GM10266 (cell line): ENCODE data around the gene CCDC174.

ENCODE experiments used
- DNase-seq: peaks from one replicate; pipeline ENCODE4 v3.0.0; 2012; ENCODE audit errors: extremely low spot score
- TF ChIP-seq, protein P1 (sequence below): IDR thresholded peaks from 2 replicates; pipeline ENCODE4 v1.5.1; 2012; ENCODE audit warnings: mild to moderate bottlenecking, low read depth; ENCODE audit not compliant: control insufficient read depth, insufficient read depth; ENCODE audit errors: missing control alignments

CCDC174 gene

DNA sequence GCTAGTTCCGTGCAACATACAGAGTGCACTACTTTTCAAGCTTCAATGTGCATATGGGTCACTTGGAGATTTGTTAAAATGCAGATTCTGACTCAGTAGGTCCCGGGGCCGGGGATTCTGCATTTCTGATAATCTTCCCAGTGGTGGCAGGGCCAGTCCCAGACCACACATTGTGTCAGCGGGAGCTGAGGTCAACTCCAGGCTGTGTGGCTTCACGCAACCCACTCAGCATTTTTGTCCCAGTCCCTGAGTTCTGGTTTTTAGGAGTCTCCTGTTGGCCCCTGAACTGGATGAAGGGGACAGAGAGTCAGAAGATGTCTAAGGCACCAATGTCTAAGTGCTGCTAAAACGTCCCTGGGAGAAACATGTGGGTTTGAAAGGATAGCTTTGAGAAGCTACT, 26.1 kb upstream of the CCDC174 start:
- no peak for DNase-seq
- TF ChIP-seq, protein P1, sequence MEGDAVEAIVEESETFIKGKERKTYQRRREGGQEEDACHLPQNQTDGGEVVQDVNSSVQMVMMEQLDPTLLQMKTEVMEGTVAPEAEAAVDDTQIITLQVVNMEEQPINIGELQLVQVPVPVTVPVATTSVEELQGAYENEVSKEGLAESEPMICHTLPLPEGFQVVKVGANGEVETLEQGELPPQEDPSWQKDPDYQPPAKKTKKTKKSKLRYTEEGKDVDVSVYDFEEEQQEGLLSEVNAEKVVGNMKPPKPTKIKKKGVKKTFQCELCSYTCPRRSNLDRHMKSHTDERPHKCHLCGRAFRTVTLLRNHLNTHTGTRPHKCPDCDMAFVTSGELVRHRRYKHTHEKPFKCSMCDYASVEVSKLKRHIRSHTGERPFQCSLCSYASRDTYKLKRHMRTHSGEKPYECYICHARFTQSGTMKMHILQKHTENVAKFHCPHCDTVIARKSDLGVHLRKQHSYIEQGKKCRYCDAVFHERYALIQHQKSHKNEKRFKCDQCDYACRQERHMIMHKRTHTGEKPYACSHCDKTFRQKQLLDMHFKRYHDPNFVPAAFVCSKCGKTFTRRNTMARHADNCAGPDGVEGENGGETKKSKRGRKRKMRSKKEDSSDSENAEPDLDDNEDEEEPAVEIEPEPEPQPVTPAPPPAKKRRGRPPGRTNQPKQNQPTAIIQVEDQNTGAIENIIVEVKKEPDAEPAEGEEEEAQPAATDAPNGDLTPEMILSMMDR, result no peak

DNA sequence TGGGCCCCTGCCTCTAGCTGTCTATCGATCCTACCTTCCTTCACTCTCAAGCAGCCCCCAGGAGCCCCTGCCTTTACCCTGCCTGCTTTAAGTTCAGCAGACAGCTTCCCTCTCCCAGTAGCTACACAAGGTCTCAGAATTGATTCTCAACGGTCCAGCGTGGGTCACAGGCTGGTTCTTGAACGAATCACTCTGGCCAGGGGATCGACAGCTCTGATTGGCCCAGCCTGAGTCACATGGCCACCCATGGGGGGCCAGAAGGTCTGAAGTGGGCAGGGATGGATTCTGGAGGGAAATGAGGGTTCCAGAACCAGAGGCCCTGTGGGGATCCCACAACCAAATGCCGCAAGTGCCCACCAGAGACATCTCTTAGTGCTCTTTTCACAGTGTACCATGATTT, 23.7 kb upstream of the CCDC174 start:
- DNase-seq, result no peak
- TF ChIP-seq, protein P1, result no peak

DNA sequence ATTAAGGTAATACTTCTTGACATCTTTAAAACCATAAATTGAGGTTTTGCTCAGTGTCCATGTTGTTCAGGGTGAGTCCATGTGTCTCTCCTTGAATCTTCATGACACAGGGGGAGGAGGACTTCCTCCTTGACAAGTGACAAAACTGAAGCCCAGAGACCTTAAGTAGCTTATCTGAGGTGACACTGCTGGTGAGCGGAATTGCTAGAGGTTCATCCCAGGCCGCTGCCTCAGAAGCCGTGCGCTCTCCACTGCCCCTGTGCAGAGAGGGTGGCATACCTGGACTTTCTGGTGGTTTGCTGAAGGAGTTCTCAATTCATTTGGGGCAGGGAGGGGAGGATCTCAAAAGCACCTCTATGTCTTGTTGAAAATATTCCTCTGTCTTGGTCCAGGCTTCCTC, 23.2 kb upstream of the CCDC174 start:
- TF ChIP-seq, protein P1, result no peak
- DNase-seq, result no peak

DNA sequence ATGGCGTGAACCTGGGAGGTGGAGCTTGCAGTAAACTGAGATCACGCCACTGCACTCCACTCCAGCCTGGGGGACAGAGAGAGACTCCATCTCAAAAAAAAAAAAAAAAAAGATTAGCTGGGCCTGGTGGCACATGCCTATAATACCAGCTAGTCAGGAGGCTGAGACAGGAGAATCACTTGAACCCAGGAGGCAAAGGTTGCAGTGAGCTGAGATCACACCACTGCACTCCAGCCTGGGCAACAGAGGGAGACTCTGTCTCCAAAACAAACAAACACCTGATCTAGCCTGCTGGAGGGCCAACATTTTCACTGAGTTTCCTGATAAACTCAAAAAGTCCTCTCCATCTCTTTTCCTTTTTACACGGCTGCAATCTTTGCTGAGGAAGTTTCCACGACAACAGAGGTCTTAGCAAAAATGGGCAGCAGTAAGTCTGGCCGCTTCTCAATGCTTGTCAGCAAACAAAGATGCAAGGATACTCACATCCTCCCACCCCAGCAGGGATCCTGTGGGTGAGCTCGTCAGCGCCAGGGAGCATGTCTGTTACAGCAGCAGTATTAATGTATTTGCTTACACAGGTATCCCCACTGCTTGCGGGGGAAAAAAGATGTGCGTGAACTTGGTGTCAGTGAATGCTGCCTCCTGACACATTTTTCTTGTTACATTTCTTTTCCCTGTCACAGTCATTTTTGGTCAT, 21.0 kb upstream of the CCDC174 start:
- no peak for DNase-seq
- TF ChIP-seq, protein P1, result no peak

DNA sequence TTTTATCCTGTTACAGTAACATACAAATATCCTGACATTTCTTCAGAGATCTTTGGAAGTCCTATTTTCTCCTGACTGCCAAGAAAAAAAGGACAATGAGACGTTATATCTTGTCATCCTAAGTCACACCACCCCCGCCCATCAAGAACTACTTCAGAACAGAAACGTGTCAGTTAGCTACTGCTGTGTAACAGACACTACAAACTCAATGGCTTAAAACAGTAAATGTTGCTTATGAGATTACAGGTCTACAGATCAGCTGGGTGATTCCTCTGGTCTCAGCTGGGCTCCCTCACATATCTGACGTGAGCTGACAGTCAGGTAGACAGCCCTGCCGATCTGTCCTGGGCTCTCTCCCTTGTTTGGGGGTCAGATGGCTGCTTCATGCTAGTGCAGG, 20.5 kb upstream of the CCDC174 start:
- TF ChIP-seq, protein P1, result no peak
- DNase-seq, result no peak

DNA sequence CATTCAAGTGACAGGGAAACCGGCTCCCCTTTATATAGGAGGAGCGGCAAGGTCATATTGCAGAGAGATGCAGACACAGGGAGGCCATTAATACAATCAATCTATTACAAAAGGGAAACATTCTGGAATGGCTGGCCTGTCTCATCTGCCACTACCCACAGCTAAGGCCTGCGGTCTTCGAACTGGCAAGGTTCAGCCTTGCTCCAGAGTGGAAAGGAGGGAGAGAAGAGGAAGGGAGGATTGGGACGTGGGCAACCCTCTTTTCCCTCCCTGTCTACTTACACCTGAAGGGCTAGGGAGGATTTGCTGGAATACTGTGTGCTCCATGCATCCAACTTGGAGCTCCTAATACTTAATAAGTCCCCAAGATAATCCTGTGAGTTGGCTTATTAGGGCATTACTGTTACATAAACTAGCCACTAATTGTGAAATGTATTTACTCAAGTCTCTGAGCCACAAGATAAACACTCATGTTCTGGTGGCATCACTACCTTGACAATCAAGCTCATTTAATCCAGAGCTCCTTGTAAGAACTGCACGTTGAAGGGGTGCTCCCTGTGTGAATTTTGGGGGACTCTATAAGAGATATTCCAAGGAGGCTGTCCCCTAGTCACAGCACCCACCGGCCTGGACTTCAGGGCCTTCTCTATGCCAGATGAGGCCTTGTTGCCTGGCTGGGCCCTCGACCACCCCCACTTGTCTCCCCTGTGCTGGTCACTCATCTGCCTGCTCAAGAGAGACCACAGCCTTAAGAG, 19.7 kb upstream of the CCDC174 start:
- no peak for DNase-seq
- TF ChIP-seq, protein P1, result no peak

DNA sequence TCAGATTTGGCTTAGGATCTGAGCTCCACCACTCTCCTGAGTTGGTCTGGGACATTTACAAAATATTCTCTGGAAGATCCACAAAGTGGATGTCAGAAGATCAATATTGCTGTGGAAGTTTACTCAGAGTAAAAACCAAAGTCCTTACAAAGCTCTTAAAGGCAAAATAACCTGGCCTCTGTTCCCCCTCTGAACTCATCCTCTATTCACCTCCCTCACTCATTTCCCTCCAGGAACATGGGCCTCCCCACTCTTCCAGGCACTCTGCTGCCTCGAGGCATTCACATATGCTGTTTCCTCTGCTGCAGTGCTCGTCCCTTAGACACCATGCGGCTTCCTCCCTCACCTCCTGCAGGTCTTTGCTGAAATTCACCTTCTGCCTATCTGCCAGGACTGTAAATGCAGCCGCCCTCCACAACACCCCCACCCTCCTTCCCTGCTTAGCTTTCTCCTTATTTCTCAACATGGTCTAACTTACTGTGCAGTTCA, 19.1 kb upstream of the CCDC174 start:
- DNase-seq, result no peak
- TF ChIP-seq, protein P1, result no peak
